CD4-positive, alpha-beta T cell treated with Interleukin-6 at 100 ng/mL for 8 hours (primary cell): Measurements from ENCODE around the gene RIMOC1.
A peak's percentile ranks its signal among the peaks of the same experiment; 100 is the strongest.
"Not testable (repeated sequence)": the region's sequence is repeated elsewhere in the genome, so short reads cannot be mapped to it uniquely, and the experiment has no call there.

Experiments
- DNase-seq: peaks from one replicate; pipeline ENCODE4 v3.0.0-alpha.2; 2020; ENCODE audit warnings: mixed read lengths, low spot score

The RIMOC1 gene

DNA sequence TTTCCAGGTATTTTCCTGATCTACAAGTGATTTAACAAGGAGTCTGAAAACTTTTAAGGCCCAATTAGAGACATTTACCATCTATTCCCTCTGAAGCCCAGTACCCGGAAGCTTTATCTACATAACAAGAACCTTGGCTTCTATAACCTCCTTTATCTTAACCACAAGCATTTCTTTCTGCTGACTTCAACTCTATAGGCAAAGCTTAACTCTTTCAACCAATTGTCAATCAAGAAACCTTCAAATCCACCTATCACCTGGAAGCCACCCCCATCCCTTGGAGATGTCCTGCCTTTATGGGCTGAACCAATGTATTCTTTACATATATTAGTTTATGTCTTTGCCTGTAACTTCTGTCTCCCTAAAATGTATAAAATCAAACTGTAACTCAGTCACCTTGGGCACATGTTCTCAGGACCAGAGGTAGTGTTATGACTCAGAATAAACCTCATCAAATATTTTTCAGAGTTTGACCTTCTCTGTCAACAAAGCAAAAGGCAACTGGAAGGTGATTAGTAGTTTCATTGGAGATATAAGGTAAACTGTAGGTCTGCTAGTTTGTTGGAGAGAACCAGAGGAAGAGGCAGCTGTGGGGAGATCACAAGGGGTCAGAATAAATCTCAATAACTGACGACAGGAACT lies 13.0 kb upstream of the RIMOC1 start:
- no peak for DNase-seq

DNA sequence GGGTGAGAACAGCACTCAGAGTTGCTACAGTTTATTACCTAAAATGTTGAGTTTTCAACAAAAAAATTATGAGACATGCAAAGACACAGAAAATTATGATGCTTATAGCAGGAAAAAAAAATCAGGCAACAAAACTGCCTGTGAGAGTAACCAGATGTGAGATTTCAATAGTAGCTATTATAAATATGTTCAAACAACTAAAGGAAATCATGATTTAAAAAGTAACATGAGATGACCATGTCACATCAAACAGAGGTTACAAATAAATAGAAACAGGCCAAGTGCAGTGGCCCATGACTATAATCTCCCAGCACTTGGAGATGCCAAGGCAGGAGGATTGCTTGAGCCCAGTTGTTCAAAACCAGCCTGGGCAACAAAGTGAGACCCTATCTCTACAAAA lies 12.1 kb upstream of the RIMOC1 start:
- no peak for DNase-seq

DNA sequence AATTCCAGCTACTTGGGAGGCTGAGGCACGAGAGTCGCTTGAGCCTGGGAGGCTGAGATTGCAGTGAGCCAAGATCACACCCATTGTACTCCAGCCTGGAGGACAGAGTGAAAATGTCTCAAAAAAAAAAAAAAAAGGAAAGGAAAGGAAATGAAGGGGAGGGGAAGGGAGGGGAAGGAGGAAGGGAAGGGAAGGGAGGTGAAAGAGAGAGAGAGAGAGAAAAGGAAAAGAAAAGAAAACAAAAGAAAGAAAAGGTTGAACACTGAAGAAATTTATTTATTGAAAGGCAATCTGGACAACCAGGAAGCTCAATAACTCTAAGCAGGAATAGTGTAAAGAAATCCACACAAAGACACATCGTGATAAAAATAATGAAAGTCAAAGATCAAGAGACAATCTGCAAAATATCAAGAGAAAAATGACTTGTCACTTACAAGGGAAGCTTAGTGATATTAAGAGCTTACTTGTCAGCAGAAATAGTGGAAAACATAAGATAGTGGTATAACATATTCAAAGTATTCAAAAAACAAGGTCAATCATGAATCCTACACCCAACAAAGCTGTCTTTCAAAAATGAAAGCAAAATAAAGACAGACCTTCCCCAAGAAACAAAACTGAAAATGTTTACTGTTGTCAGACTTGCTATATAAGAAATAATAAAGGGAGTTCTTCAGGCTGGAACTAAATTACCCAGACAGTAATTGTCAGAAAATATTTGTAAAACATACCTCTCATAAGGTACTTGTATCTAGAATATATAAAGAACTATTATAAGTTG lies 10.9 kb upstream of the RIMOC1 start:
- DNase-seq: no peak

DNA sequence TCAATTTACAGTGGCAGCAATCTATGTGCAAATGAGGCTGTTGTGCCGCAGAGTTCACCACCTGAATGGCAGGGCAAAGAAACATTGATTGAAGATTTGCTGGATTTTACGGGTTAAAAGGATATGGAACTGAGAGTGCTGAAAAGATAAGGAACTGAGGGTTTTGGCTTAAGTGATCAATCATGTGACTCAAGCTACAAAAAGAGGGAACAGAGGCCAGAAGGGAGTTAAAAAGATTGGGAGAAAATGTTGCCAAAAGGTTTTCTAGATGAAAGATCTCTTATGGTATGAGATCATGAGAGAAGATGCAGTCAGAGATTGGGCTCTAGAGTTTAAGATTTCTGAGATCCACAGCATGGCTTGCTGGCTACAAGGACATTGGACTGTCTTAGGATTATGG lies 7.9 kb upstream of the RIMOC1 start:
- DNase-seq: no peak

DNA sequence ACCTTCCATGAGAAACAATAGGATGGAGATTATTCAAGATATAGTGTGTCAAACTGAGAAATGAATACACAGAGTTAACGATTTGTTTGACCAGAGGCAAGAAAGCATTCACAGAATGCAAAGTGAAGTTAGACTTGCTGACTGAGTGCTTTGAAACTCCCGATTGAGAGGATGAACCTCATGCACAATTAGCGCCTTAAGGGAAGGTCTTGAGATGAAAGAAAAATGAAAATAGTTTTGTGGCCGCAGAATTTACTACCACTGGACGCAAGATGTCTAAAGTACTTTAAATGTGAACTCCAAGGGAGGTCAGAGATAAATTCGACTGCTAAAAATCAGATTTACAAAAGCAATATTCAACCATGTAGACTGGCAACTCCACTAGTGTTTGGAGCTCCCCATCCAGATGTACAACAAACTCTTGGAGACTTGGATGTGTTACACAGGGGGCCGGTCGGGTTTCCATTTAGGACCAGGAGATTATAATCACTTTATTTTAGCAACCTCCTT lies 707 bp upstream of the RIMOC1 start:
- no peak for DNase-seq

DNA sequence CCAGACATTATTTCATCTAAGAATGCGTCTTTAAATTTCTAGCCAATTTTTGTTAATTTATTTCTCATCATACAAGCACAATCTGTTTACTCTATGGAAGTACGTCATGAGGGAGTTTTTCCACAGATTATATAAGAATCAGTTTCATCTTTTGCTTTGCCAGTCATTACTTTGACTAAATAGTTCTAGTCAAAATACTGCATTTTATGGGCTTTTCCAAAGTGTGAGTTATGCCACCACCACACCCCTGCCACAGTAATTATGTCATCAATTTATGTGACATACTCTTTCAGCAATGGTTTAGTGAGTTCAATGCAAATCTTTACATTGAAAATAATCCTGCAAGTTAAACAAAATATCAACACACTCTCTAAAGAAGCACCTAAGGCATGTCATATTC lies 2.0 kb downstream of the RIMOC1 start:
- no peak for DNase-seq

DNA sequence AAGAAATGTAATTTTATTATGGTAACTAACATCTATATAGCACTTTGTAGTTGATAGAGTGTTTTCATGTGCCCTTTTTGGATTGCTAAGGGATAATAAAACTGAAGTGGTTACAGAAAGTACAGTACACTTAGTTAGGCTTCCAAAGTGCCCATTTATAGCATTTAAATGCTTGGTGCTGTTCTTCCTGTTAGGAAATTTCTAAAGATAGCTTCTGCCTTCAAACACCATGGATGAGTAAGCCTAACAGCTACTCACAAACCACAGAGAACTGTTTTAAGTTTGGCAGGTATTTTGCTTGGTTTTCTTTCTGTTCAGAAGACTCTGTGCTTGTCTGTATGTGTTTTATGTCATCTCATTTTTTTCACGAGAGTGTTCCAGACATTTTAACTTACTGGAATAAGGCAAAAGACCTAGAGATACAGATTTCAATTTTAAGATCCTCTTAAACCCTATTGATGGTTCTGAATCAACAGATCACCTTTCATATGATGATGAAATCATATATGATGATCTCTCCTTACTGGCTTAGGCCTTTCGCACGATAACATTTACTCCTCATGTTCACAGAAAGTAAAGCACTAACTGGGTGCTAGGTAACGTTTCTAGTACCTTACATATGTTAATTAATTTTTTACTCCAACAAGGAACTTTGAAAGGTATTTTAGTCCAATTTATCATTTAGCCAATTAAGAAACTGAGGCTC lies 4.4 kb downstream of the RIMOC1 start:
- DNase-seq: no peak

DNA sequence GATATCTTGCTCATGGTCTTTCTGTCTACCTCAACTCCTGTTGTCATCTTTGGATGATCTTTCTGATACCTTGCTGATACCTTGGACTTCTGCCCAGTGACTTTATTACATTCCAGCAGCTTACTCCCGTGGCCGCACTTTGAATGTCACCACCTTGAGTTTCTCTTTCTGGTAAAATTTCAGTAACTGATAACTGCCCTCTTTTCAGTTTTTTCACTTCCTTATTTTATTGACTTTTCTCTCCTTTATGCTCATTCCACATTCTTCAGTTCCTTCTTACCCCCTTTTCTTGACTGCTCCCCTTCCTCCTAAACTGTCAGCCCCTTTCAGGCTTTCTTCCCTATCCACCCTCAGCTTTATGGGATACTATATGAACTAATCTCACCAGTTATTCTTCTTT lies 14.0 kb downstream of the RIMOC1 start:
- no peak for DNase-seq

DNA sequence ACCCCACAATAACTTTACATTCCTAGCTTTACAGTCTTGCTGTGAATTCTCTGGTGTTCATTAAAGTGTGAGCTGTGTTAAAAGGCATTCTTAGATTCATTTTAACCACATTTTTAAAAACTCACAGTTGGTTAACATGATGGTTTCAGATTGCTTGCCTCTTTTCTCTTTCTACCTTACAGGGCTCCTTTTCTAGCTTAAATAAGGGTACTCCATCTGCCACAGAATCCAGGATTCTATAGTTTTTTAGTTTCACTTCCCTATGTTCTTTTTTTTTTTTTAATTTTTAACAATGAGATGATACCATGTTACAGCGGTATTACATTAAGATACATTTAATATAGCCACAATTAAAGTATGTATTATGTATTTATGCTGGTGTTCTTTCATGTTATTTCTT lies 17.0 kb downstream of the RIMOC1 start:
- no peak for DNase-seq

DNA sequence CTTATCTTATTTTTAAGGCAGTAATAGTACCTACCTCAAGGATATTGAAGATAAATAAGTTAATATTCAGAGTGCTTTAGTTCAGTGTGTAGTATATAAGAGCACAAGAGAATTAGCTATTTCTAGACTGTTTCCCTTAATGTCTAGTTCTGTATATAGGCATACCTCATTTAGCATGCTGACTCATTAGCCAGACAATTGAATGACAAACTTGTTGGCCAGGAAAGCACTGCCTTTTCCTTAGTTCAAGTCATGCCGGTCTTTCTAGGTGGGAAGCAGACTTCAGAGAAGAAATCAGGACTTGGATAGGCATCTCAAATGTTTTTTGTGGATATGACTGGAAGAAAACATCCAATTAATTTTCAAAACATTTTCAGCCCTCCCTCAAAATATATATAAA lies 17.7 kb downstream of the RIMOC1 start:
- DNase-seq: no peak

DNA sequence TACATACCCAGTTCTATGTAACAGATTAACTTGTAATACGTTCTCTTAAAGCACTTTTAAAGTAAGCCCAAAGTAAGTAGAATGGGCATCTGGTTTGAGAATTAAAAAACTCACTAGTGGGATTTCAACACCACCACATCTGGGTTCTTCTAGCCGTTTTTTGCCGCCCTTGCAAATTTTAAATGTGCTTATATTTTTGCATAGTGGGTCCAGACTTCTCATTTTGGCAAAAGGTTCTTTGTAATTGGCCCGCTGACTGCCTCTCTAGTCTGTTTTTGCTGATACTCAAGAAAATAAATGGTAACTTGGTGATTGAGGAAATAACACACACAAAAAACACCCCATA lies 20.4 kb downstream of the RIMOC1 start:
- no peak for DNase-seq

DNA sequence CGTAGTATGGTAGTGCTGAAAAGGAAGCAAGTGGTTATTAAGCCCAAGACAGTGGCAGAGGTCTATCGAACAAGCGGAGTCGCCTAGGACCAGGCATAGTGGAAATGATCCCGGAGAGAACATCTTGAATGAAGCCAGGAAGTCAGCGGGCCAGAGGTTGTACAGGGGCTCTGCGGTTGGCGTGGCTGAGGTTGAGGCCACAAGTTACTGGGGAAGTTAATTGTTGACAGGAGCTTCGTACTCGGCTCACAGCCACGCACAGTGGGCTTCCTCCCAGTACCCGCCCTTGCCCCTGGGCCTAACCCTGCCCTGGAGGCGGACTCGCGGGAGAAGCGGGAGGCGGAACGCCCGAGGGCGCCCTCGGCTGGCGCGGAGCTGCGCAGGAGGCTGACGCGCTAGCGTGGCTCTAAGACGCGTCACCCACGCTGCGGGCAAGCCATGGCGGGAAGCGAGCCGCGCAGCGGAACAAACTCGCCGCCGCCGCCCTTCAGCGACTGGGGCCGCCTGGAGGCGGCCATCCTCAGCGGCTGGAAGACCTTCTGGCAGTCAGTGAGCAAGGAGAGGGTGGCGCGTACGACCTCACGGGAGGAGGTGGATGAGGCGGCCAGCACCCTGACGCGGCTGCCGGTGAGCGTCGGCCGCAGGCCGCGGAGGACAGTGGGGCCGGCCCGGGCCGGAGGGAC lies 20.9 kb downstream of the RIMOC1 start, which contains the start of gene FBXO4:
Gene FBXO4 (plus strand): TSS at position 410 of the 683 bp plus-strand sequence. CDS start 29 bp downstream, at position 439.
- DNase-seq: peak; percentile 84

DNA sequence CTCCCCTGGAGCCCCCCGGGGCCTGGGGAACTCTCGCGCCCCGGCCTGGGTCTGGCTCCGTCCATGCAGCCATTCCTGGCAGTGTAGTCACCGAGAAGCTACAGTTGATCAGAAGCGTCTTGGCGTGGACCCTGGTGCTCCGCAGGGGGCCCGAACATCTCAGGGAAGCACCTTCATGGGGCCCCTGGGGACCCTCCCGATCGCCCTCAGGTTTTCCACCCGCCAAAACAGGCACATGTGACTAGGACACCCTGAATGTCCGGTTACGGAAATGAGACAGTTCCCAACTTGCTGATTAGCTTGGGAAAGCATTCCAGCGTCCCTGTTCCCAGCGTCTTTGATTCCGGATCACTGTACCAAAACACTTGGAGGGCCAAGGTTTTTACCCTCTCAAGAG lies 21.4 kb downstream of the RIMOC1 start:
- DNase-seq: peak; percentile 9

DNA sequence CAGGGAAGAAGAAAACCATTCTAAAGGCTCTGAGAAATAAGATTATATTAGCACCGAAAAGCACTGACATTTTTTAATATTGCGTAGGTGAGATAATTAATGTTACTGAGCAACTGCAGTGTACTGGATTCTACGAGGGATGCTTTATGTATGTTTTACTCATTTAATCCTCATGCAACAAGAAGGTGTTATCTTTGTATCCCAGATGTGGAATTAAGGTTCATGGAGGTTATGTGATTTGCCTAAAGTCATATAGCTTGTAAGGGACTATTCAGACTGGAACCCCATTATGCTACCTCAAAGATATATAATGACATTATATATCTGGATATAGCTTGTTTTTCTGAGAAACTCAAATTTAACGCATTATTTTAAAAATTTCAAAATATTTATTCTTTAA lies 23.5 kb downstream of the RIMOC1 start:
- no peak for DNase-seq

DNA sequence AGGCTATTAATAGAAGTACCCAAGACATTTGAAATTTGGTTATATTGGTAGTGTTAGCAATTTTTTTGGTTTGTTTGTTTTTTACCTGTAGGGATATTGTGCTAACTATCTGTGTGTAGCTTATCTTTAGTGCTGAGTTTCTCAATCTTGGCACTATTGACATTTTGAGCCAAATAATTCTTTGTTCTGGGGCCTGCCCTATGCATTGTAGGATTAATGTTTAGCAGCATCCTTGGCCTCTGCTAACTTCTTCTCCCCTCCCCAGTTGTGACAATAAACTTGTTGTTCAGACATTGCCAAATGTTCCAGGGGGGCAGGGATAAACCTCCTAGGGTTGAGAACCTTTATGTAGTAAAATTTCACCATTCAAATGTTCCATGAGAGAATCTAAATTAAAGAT lies 24.9 kb downstream of the RIMOC1 start:
- no peak for DNase-seq

DNA sequence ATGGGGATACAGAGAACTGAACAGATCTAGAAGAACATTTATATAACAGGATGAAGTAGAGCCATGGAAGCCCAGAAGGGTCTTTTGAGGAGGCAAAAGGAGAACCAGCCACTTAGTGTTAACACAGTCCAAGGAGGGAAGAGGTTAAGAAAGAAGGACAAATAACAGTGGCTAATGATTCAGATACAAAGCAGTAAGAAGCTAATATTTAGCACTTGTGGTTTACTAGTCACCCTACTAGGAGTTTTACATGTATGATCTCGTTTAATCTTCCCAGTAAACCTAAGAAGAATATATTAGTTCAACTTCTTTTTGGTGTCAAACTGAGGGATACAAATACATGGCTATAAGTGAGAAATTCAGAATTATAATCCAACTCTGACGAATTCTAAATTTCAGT lies 28.6 kb downstream of the RIMOC1 start:
- no peak for DNase-seq

DNA sequence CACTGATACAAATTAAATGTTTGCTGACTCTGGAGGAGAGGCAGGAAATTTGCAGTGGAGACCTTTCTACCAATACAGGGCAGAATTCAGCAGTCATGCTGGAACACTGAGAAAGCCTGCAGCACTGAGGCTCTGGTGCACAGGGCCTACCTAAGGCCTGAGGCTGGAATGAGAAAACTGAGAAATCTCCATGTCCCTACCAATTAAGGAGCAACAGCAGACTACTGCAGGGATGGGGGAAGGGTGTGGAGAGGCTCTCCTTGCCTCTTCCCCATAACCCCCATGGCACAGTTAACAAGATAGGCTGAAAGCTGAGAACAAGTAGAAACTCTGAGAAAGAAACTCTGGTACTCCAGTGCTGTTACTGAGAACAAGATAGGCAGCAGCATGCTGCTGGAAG lies 31.4 kb downstream of the RIMOC1 start:
- DNase-seq: no peak

DNA sequence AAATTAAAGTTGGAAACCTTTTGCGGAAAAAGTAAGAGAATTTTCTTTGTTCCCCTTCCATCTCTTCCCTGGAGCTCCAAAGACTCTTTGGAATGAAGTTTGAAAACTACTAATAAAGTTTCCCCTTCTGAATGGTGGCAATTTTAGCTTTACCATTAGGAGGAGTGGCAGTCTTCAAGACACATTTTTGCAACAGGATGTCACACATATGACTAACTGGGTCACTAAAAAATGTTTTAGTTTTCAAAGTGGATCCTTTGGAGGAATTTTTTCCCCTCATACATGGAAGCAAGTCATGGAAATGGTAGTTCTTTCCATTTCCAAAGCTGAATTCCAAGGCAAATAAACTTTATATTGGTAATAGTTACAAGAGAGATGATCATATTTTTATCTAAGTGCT lies 36.5 kb downstream of the RIMOC1 start:
- DNase-seq: no peak

DNA sequence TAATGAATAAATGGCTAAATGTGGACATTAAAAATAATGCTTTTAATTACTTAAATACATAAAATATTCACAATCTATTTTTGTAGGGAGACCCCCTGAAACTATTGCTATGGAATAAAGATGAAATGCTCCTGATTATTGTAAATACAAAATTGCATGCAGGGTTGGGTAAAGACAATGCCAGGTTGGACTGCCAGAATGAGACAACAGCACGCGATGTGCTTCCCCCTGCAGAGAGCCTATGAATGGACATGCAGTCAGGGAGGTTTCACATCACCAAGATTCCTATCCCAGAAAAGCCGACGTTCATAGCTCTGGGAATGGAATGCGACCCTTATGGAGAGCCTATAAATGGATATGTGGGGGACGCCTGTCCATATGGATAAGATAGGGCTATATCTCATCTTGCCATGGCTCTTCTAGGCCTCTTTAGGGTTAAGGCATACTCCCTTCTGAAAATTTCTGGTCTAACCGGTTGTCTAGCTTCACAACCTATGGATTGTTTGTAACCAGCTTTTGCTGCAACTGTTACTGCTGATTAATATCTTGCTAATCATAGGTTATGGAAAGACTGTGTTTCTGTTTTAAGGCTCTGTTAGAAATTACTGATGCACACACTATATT lies 41.3 kb downstream of the RIMOC1 start:
- not testable (repeated sequence) for DNase-seq

DNA sequence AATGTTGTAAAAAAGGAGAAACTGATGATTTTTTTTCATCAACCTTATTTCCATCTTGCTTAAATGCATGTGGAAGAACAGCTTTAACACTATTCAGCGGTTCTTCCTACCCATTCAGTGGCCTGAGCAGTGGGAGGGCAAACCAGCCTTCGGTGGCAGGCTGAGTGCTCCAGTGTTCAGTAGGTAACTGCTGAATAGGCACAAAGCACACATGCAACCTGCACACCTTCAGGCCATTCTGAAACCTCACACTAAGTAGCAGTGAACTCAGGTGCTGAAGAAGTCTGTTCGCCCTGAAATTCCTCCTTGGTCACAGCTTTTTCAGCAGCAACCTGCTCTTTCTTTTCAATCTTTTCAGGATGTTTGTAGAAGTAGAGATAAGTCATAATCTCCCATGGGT lies 47.1 kb downstream of the RIMOC1 start:
- DNase-seq: no peak
